Thoracic aorta (tissue), 2 donors: ENCODE results near the gene VPS18. TPM values are rescaled to one million over a fixed set of nuclear protein-coding genes. Genes with fewer than 3 reads are reported as not detected.
A peak's percentile ranks its signal among the peaks of the same experiment; 100 is the strongest.
"Not testable (repeated sequence)": the region's sequence is repeated elsewhere in the genome, so short reads cannot be mapped to it uniquely, and the experiment has no call there.

ENCODE experiments used
- ATAC-seq: fragments of 150-250 bp; one replicate; pipeline ENCODE4 v1.8.0; 2017; ENCODE audit warnings: low read depth; ENCODE audit not compliant: insufficient number of reproducible peaks, low FRiP score
- DNase-seq: peaks from one replicate; pipeline ENCODE4 v3.0.0-alpha.2; 2020; ENCODE audit warnings: low spot score
- H3K27ac ChIP-seq, 2 donors: fragments of 200-600 bp; sonication (generic); 1 replicate in 1 of 2; 2 replicates in 1 of 2; pipeline ENCODE4 v1.5.1; 2016; ENCODE audit warnings: mild to moderate bottlenecking in 2 of 2, moderate library complexity in 2 of 2
- H3K27me3 ChIP-seq: fragments of 200-600 bp; sonication (generic); replicated peaks from 2 replicates; pipeline ENCODE4 v1.6.0; 2016; ENCODE audit warnings: mild to moderate bottlenecking; ENCODE audit not compliant: insufficient read depth
- H3K36me3 ChIP-seq: fragments of 200-600 bp; sonication (generic); one replicate; pipeline ENCODE4 v1.5.1; 2016
- H3K4me1 ChIP-seq, 2 donors: fragments of 200-600 bp; sonication (generic); 1 replicate in 1 of 2; 2 replicates in 1 of 2; pipeline versions ENCODE4 v1.5.1 to v1.6.0; 2016; ENCODE audit warnings: low read depth in 2 of 2, mild to moderate bottlenecking in 1 of 2; ENCODE audit not compliant: control insufficient read depth in 1 of 2
- H3K4me3 ChIP-seq: fragments of 200-600 bp; sonication (generic); 2 replicates; pipeline ENCODE4 v1.5.1; 2016; ENCODE audit warnings: mild to moderate bottlenecking
- H3K9me3 ChIP-seq: fragments of 200-600 bp; sonication (generic); 2 replicates; pipeline ENCODE4 v1.5.1; 2016
- total RNA-seq, 2 donors: library from RNA; depleted of rRNA; stranded (reverse); fragments of >200 nt; gene quantifications; one replicate each; pipeline versions ENCODE4 v1.1.0 to v1.2.3, GENCODE V29; 2016
- TF ChIP-seq, protein P1 (sequence below): fragments of 200-600 bp; sonication (generic); IDR thresholded peaks from one replicate; pipeline ENCODE4 v1.5.1; 2019; ENCODE audit warnings: antibody characterized with exemption

VPS18 gene
- total RNA-seq, 2 donors from 2014 or later = 26.0 to 37.9 TPM

DNA sequence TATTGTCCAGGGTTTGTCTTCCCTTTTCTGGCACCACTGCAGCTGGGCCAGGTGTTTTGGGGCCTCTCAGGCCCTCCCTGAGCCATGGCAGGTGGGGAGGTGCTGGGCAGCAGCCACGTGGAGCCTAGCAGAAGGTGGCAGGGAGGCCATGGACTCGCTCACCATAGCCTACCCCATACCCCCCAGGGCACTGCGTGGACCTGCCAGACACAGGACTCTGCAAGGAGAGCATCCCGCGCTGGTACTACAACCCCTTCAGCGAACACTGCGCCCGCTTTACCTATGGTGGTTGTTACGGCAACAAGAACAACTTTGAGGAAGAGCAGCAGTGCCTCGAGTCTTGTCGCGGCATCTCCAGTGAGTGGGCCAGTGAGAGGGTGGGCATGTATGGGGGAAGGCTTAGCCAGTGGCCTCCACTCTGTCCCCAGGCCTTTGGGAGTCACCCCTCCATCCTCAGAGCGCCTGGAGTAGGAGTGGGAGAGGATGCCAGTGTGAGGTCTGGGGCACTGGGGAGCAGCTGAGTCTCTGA, 38.5 kb upstream of the VPS18 start:
- no peaks in the 10 kb centered on the region for H3K36me3 ChIP-seq
- TF ChIP-seq, protein P1, sequence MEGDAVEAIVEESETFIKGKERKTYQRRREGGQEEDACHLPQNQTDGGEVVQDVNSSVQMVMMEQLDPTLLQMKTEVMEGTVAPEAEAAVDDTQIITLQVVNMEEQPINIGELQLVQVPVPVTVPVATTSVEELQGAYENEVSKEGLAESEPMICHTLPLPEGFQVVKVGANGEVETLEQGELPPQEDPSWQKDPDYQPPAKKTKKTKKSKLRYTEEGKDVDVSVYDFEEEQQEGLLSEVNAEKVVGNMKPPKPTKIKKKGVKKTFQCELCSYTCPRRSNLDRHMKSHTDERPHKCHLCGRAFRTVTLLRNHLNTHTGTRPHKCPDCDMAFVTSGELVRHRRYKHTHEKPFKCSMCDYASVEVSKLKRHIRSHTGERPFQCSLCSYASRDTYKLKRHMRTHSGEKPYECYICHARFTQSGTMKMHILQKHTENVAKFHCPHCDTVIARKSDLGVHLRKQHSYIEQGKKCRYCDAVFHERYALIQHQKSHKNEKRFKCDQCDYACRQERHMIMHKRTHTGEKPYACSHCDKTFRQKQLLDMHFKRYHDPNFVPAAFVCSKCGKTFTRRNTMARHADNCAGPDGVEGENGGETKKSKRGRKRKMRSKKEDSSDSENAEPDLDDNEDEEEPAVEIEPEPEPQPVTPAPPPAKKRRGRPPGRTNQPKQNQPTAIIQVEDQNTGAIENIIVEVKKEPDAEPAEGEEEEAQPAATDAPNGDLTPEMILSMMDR = no peak
- no peaks in the 10 kb centered on the region for H3K9me3 ChIP-seq
- H3K27me3 ChIP-seq = no peaks in the 10 kb centered on the region
- no peak overlapping the region for H3K27ac ChIP-seq
- ATAC-seq (no peak), DNase-seq (no peak)
- H3K4me1 ChIP-seq = no peaks in the 10 kb centered on the region
- no peak overlapping the region for H3K4me3 ChIP-seq

- TF ChIP-seq, protein P1 = no peak
- H3K36me3 ChIP-seq = no peaks in the 10 kb centered on the region
- H3K4me3 ChIP-seq = no peak overlapping the region
- ATAC-seq (no peak), DNase-seq (no peak)
- no peaks in the 10 kb centered on the region for H3K4me1 ChIP-seq
- no peaks in the 10 kb centered on the region for H3K9me3 ChIP-seq
- no peak overlapping the region for H3K27ac ChIP-seq
- no peaks in the 10 kb centered on the region for H3K27me3 ChIP-seq
Measured at GRCh38 chr15:40856746-40857145, 37.5 kb upstream of the VPS18 start.

GRCh38 chr15:40857601-40858341, 36.5 kb upstream of the VPS18 start:
- Histone ChIP-seq H3K36me3 (no peaks in the 10 kb centered on the region), H3K27ac (no peak overlapping the region), H3K4me1 (no peaks in the 10 kb centered on the region), H3K4me3 (no peak overlapping the region), H3K9me3 (no peaks in the 10 kb centered on the region), H3K27me3 (no peaks in the 10 kb centered on the region)
- ATAC-seq (peak; percentile 63), DNase-seq (peak; percentile 39)
- TF ChIP-seq, protein P1 = peak; percentile 91

- H3K27ac ChIP-seq = no peak overlapping the region
- DNase-seq = no peak
- TF ChIP-seq, protein P1 = no peak
- H3K4me1 ChIP-seq = no peaks in the 10 kb centered on the region
- H3K27me3 ChIP-seq = no peaks in the 10 kb centered on the region
- H3K9me3 ChIP-seq = no peaks in the 10 kb centered on the region
- no peak for ATAC-seq
- no peak overlapping the region for H3K4me3 ChIP-seq
- no peaks in the 10 kb centered on the region for H3K36me3 ChIP-seq
Measured at GRCh38 chr15:40858706-40859105, 35.5 kb upstream of the VPS18 start.

GRCh38 chr15:40859206-40859851, 34.9 kb upstream of the VPS18 start:
- TF ChIP-seq, protein P1 = peak; percentile 62
- Histone ChIP-seq H3K4me3 (no peak overlapping the region), H3K36me3 (no peaks in the 10 kb centered on the region), H3K9me3 (no peaks in the 10 kb centered on the region), H3K27me3 (no peaks in the 10 kb centered on the region), H3K4me1 (no peaks in the 10 kb centered on the region), H3K27ac (no peak overlapping the region)
- DNase-seq = no peak
- no peak for ATAC-seq

DNA sequence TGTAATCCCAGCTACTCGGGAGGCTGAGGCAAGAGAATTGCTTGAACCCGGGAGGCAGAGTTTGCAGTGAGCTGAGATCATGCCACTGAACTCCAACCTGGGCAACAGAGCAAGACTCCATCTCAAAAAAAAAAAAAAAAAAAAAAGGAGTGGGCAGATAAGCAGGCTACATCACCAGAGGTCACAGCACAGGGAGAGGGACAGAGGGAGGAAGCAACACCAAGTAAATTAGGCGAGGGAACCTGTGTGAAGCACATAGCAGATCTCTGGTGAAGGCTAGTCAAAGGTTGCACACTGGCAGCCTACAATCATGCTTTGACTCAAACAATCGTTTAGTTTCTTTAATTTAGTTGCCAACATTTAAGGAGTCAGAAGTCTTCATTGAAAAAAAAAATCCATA, 33.1 kb upstream of the VPS18 start:
- not testable (repeated sequence) for H3K27ac ChIP-seq, H3K9me3 ChIP-seq, DNase-seq, H3K4me3 ChIP-seq, ATAC-seq, H3K36me3 ChIP-seq, H3K27me3 ChIP-seq, H3K4me1 ChIP-seq
